ENCODE measurements around the gene ALG12. TPM values are rescaled to one million over a fixed set of nuclear protein-coding genes. Genes with fewer than 3 reads are reported as not detected.

ALG12 gene
- total RNA-seq, 3 donors from 2014 or later (not counting 1 experiment from before 2014, with no cell fraction given), result 17.2 to 22.7 (median 19.2) TPM

- TF ChIP-seq CTCF (IDR thresholded peaks at IDR 0.05), result no peak
- Histone ChIP-seq H3K4me3 (ENCODE audit: low read length) (no peak overlapping the region), H3K27me3 (ENCODE audit: control insufficient read depth, insufficient read depth, low read length) (no peaks in the 10 kb centered on the region), H3K27ac (ENCODE audit: low read length) (no peak overlapping the region), H3K36me3 (ENCODE audit: control insufficient read depth, insufficient read depth, low read length) (peaks cover 28% of the 10 kb centered on the region), H3K9me3 (ENCODE audit: control insufficient read depth, insufficient read depth, low read length) (no peaks in the 10 kb centered on the region), H3K4me1 (ENCODE audit: control insufficient read depth, insufficient read depth, low read length) (peaks cover 28% of the 10 kb centered on the region)
- H3K4me1 Mint-ChIP-seq, result peaks cover 28 to 51% of the 10 kb centered on the region in 2 donors
- ATAC-seq, result no peak
- H3K27ac Mint-ChIP-seq, result no peak overlapping the region
- H3K36me3 Mint-ChIP-seq, result peaks cover 11% of the 10 kb centered on the region
- no peak for DNase-seq
- H3K27me3 Mint-ChIP-seq (ENCODE audit: low read depth in 2 of 2), result no peaks in the 10 kb centered on the region
- 85% methylated on average over 19 of the region's 21 CpGs for WGBS (ENCODE audit: insufficient coverage)
- intact Hi-C loops (cut with micrococcal nuclease), result no loop called here
- H3K4me3 Mint-ChIP-seq, result no peak overlapping the region
- H3K9me3 Mint-ChIP-seq, result no peaks in the 10 kb centered on the region
These were observed 35.5 kb downstream of the ALG12 start for GRCh38 chr22:49882519-49883293.

GRCh38 chr22:49881856-49882255 is 36.4 kb downstream of the ALG12 start:
- no peak for TF ChIP-seq CTCF (IDR thresholded peaks at IDR 0.05)
- DNase-seq (no peak), ATAC-seq (no peak)
- Histone ChIP-seq H3K9me3 (ENCODE audit: control insufficient read depth, insufficient read depth, low read length) (no peaks in the 10 kb centered on the region), H3K4me3 (ENCODE audit: low read length) (no peak overlapping the region), H3K27me3 (ENCODE audit: control insufficient read depth, insufficient read depth, low read length) (no peaks in the 10 kb centered on the region), H3K4me1 (ENCODE audit: control insufficient read depth, insufficient read depth, low read length) (peaks cover 24% of the 10 kb centered on the region), H3K27ac (ENCODE audit: low read length) (no peak overlapping the region), H3K36me3 (ENCODE audit: control insufficient read depth, insufficient read depth, low read length) (peaks cover 28% of the 10 kb centered on the region)
- peaks cover 5% of the 10 kb centered on the region for H3K36me3 Mint-ChIP-seq
- no peak overlapping the region for H3K4me3 Mint-ChIP-seq
- no peaks in the 10 kb centered on the region for H3K27me3 Mint-ChIP-seq (ENCODE audit: low read depth in 2 of 2)
- no peak overlapping the region for H3K27ac Mint-ChIP-seq
- H3K9me3 Mint-ChIP-seq, result no peaks in the 10 kb centered on the region
- peaks cover 23 to 47% of the 10 kb centered on the region in 2 donors for H3K4me1 Mint-ChIP-seq
- whole genome bisulfite sequencing (ENCODE audit: insufficient coverage), result 97% methylated on average over 2 of the region's 2 CpGs
- intact Hi-C loops (cut with micrococcal nuclease), result no loop called here

GRCh38 chr22:49880281-49880680 is 38.0 kb downstream of the ALG12 start:
- H3K27ac ChIP-seq (ENCODE audit: low read length), result peak overlapping the region; percentile 13
- no peaks in the 10 kb centered on the region for H3K9me3 ChIP-seq (ENCODE audit: control insufficient read depth, insufficient read depth, low read length)
- Mint-ChIP-seq H3K9me3 (no peaks in the 10 kb centered on the region), H3K4me3 (peak overlapping the region; percentile 63), H3K36me3 (no peaks in the 10 kb centered on the region), H3K27ac (peak overlapping the region; percentile 65 to 75), H3K4me1 (peaks cover 18 to 42% of the 10 kb centered on the region in 2 donors), H3K27me3 (ENCODE audit: low read depth in 2 of 2) (no peaks in the 10 kb centered on the region)
- 52% methylated on average over 20 of the region's 20 CpGs for WGBS (ENCODE audit: insufficient coverage)
- H3K27me3 ChIP-seq (ENCODE audit: control insufficient read depth, insufficient read depth, low read length), result no peaks in the 10 kb centered on the region
- H3K36me3 ChIP-seq (ENCODE audit: control insufficient read depth, insufficient read depth, low read length), result peaks cover 15% of the 10 kb centered on the region
- H3K4me3 ChIP-seq (ENCODE audit: low read length), result no peak overlapping the region
- intact Hi-C loops (cut with micrococcal nuclease), result no loop called here
- DNase-seq, result peak in 1 of 2 donors; percentile 33
- TF ChIP-seq CTCF (IDR thresholded peaks at IDR 0.05), result no peak
- peaks cover 17% of the 10 kb centered on the region for H3K4me1 ChIP-seq (ENCODE audit: control insufficient read depth, insufficient read depth, low read length)
- peak; percentile 68 to 85 (median 76) for ATAC-seq
